ENCODE measurements around the gene ENOX1.
"Not testable (repeated sequence)": the region's sequence is repeated elsewhere in the genome, so short reads cannot be mapped to it uniquely, and the experiment has no call there.

The ENOX1 gene

GRCh38 chr13:43432958-43433357 is 353.8 kb downstream of the ENOX1 start:
- DNase-seq: no peak

GRCh38 chr13:43431841-43432240 is 354.9 kb downstream of the ENOX1 start:
- DNase-seq: no peak

- DNase-seq: no peak
These were observed 355.5 kb downstream of the ENOX1 start for GRCh38 chr13:43431290-43431716.

- DNase-seq: no peak
These were observed 358.1 kb downstream of the ENOX1 start for GRCh38 chr13:43428545-43429296.

GRCh38 chr13:43426355-43426754 is 360.4 kb downstream of the ENOX1 start:
- no peak for DNase-seq

GRCh38 chr13:43425234-43425633 is 361.5 kb downstream of the ENOX1 start:
- DNase-seq: no peak

GRCh38 chr13:43424412-43424811 is 362.4 kb downstream of the ENOX1 start:
- no peak for DNase-seq

- DNase-seq: no peak
These were observed 364.7 kb downstream of the ENOX1 start for GRCh38 chr13:43422116-43422515.

- DNase-seq: not testable (repeated sequence)
These were observed 369.9 kb downstream of the ENOX1 start for GRCh38 chr13:43416842-43417241.

- DNase-seq: not testable (repeated sequence)
These were observed 370.4 kb downstream of the ENOX1 start for GRCh38 chr13:43416408-43416807.

GRCh38 chr13:43415903-43416391 is 370.8 kb downstream of the ENOX1 start:
- DNase-seq: not testable (repeated sequence)

GRCh38 chr13:43414111-43414510 is 372.7 kb downstream of the ENOX1 start:
- DNase-seq: no peak

- DNase-seq: peak in 39 of 56 donors; percentile 1 to 51 (median 22)
These were observed 375.0 kb downstream of the ENOX1 start for GRCh38 chr13:43411741-43412140.

GRCh38 chr13:43411211-43411610 is 375.6 kb downstream of the ENOX1 start:
- peak in 4 of 56 donors; percentile 14 to 52 (median 23) for DNase-seq

GRCh38 chr13:43408274-43408673 is 378.5 kb downstream of the ENOX1 start:
- no peak for DNase-seq

GRCh38 chr13:43407023-43407581 is 379.7 kb downstream of the ENOX1 start:
- DNase-seq: no peak

GRCh38 chr13:43405457-43405856 is 381.3 kb downstream of the ENOX1 start:
- DNase-seq: no peak

GRCh38 chr13:43402380-43402779 is 384.4 kb downstream of the ENOX1 start:
- no peak for DNase-seq

GRCh38 chr13:43401361-43401760 is 385.4 kb downstream of the ENOX1 start:
- DNase-seq: no peak

- no peak for DNase-seq
These were observed 389.7 kb downstream of the ENOX1 start for GRCh38 chr13:43397111-43397510.

- no peak for DNase-seq
These were observed 395.7 kb downstream of the ENOX1 start for GRCh38 chr13:43391036-43391435.

- no peak for DNase-seq
These were observed 396.2 kb downstream of the ENOX1 start for GRCh38 chr13:43390619-43391018.

- no peak for DNase-seq
These were observed 396.8 kb downstream of the ENOX1 start for GRCh38 chr13:43389983-43390382.

Measured in amygdala (tissue), 56 donors.